OCI-LY3 (cell line): ENCODE results near the gene TTC28.

Experiments
- CTCF ChIP-seq: fragments of 200-600, 300-600 bp; sonication (generic); IDR thresholded peaks from 2 replicates; pipeline ENCODE4 v1.5.1; 2014; ENCODE audit warnings: antibody characterized with exemption, low read length, low read depth
- EZH2phosphoT487 ChIP-seq: fragments of 200-600 bp; shearing (Covaris generic); IDR thresholded peaks from 2 replicates; pipeline ENCODE4 v1.6.1; 2018; ENCODE audit warnings: antibody characterized with exemption, mixed run types, low read depth

GRCh38 chr22:28260619-28261018 is 419.0 kb downstream of the TTC28 start:
- TF ChIP-seq CTCF = no peak
- no peak for TF ChIP-seq EZH2phosphoT487
